ENCODE measurements around the gene NINJ2.

DNA sequence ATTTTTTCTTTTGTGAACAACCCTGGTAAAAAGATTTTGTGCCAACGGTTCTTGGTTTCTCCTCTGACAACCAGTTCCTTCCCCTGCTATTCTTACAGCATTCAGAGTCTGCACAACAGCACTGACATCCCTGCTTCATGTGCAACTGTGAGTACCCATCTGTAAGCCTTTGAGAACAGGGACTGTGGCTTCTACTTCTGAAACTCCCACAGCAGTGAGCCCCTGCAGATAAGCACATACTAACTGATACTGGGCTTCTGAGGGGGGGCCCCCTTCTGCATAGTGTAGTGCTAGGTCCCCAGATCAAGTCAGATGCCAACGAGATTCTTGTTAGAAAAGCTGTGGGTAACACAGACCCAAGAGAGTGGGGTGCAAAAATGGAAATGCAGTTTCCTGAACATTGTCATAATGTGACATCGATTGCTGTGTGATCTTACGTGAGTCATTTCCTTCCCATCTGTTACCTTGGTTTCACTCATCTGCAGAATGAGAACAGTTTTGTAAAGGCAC lies 11.1 kb upstream of the NINJ2 start:
- TF ChIP-seq, protein P1, sequence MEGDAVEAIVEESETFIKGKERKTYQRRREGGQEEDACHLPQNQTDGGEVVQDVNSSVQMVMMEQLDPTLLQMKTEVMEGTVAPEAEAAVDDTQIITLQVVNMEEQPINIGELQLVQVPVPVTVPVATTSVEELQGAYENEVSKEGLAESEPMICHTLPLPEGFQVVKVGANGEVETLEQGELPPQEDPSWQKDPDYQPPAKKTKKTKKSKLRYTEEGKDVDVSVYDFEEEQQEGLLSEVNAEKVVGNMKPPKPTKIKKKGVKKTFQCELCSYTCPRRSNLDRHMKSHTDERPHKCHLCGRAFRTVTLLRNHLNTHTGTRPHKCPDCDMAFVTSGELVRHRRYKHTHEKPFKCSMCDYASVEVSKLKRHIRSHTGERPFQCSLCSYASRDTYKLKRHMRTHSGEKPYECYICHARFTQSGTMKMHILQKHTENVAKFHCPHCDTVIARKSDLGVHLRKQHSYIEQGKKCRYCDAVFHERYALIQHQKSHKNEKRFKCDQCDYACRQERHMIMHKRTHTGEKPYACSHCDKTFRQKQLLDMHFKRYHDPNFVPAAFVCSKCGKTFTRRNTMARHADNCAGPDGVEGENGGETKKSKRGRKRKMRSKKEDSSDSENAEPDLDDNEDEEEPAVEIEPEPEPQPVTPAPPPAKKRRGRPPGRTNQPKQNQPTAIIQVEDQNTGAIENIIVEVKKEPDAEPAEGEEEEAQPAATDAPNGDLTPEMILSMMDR (conservative IDR thresholded peaks at IDR 0.05 in 1 of 2, IDR thresholded peaks at IDR 0.05 in 1 of 2; ENCODE audit: extremely low read depth in 1 of 2, insufficient read depth in 1 of 2, low read depth in 1 of 2, low read length in 2 of 2): no peak
- no peak for TF ChIP-seq EZH2 (IDR thresholded peaks at IDR 0.05; ENCODE audit: borderline replicate concordance, low read length)

All from mammary epithelial cell (primary cell).